Renal cortical epithelial cell (primary cell): ENCODE measurements around the gene VPS13D. TPM values are rescaled to one million over a fixed set of nuclear protein-coding genes. Genes with fewer than 3 reads are reported as not detected.

Experiments used
- DNase-seq: peaks from one replicate; pipeline ENCODE4 v3.0.0-alpha.2; 2011; ENCODE audit warnings: low read depth
- total RNA-seq: library from RNA; depleted of rRNA; stranded (reverse); fragments of >200 nt; gene quantifications from 2 replicates; pipeline ENCODE4 v1.2.3, GENCODE V29; 2014

VPS13D gene
- total RNA-seq, 1 donor from 2014 or later = 74.1 TPM

GRCh38 chr1:12228979-12229378 is 851 bp upstream of the VPS13D start:
- no peak for DNase-seq

- no peak for DNase-seq
Measured at GRCh38 chr1:12229386-12229834, 420 bp upstream of the VPS13D start.

- no peak for DNase-seq
Measured at GRCh38 chr1:12230549-12231275, 882 bp downstream of the VPS13D start.

- DNase-seq = peak; percentile 73
Measured at GRCh38 chr1:12231276-12231595, 1.4 kb downstream of the VPS13D start.

- no peak for DNase-seq
Measured at GRCh38 chr1:12232221-12232620, 2.4 kb downstream of the VPS13D start.

- no peak for DNase-seq
Measured at GRCh38 chr1:12244078-12244477, 14.2 kb downstream of the VPS13D start.

GRCh38 chr1:12244585-12244984 is 14.8 kb downstream of the VPS13D start:
- no peak for DNase-seq

GRCh38 chr1:12245116-12245515 is 15.3 kb downstream of the VPS13D start:
- DNase-seq = no peak

- DNase-seq = no peak
Measured at GRCh38 chr1:12245733-12246132, 15.9 kb downstream of the VPS13D start.

- no peak for DNase-seq
Measured at GRCh38 chr1:12246584-12246983, 16.8 kb downstream of the VPS13D start.

- no peak for DNase-seq
Measured at GRCh38 chr1:12249181-12249580, 19.4 kb downstream of the VPS13D start.

- DNase-seq = no peak
Measured at GRCh38 chr1:12249748-12250147, 19.9 kb downstream of the VPS13D start.

- DNase-seq = no peak
Measured at GRCh38 chr1:12251442-12251841, 21.6 kb downstream of the VPS13D start.

- no peak for DNase-seq
Measured at GRCh38 chr1:12255913-12256312, 26.1 kb downstream of the VPS13D start.

- DNase-seq = no peak
Measured at GRCh38 chr1:12258272-12258671, 28.4 kb downstream of the VPS13D start.

GRCh38 chr1:12269351-12269750 is 39.5 kb downstream of the VPS13D start:
- DNase-seq = no peak

GRCh38 chr1:12271033-12271432 is 41.2 kb downstream of the VPS13D start:
- DNase-seq = no peak

- no peak for DNase-seq
Measured at GRCh38 chr1:12272770-12273169, 42.9 kb downstream of the VPS13D start.

- no peak for DNase-seq
Measured at GRCh38 chr1:12275370-12275769, 45.5 kb downstream of the VPS13D start.

- DNase-seq = no peak
Measured at GRCh38 chr1:12276225-12276624, 46.4 kb downstream of the VPS13D start.

- no peak for DNase-seq
Measured at GRCh38 chr1:12279003-12279402, 49.2 kb downstream of the VPS13D start.

GRCh38 chr1:12279728-12280464 is 50.1 kb downstream of the VPS13D start:
- no peak for DNase-seq

GRCh38 chr1:12282142-12282541 is 52.3 kb downstream of the VPS13D start:
- DNase-seq = no peak

- no peak for DNase-seq
Measured at GRCh38 chr1:12284486-12284885, 54.7 kb downstream of the VPS13D start.
